Small intestine (tissue), 7 donors: Measurements from ENCODE around the gene PSMD11. TPM values are rescaled to one million over a fixed set of nuclear protein-coding genes. Genes with fewer than 3 reads are reported as not detected.

Experiments used
- DNase-seq, 2 donors: peaks; one replicate each; pipeline versions ENCODE4 v3.0.0 to v3.0.0-alpha.2; 2013
- FAIRE-seq: peaks from 2 replicates; lab custom pipeline; 2012; peaks lifted over from hg19 to GRCh38; lab: Jason Lieb, UNC
- H3K27ac ChIP-seq, 3 donors: one replicate each; pipeline ENCODE4 v1.5.1; 2013; ENCODE audit warnings: low read length in 2 of 3, mild to moderate bottlenecking in 2 of 3, control low read depth in 1 of 3, inconsistent platforms in 1 of 3, low read depth in 1 of 3, moderate library complexity in 1 of 3
- H3K27me3 ChIP-seq, 3 donors: one replicate each; pipeline ENCODE4 v1.6.1; 2013; ENCODE audit warnings: low read length in 3 of 3, inconsistent platforms in 1 of 3; ENCODE audit not compliant: control insufficient read depth in 3 of 3, insufficient read depth in 3 of 3
- H3K36me3 ChIP-seq, 3 donors: one replicate each; pipeline ENCODE4 v1.6.1; 2013; ENCODE audit warnings: low read length in 3 of 3, inconsistent platforms in 1 of 3, low read depth in 1 of 3, mild to moderate bottlenecking in 1 of 3, moderate library complexity in 1 of 3; ENCODE audit not compliant: control insufficient read depth in 3 of 3, insufficient read depth in 2 of 3
- H3K4me1 ChIP-seq, 3 donors: one replicate each; pipeline ENCODE4 v1.6.1; 2013; ENCODE audit warnings: low read length in 2 of 3, inconsistent platforms in 1 of 3, low read depth in 1 of 3, mild to moderate bottlenecking in 1 of 3, moderate library complexity in 1 of 3; ENCODE audit not compliant: control insufficient read depth in 3 of 3, insufficient read depth in 2 of 3
- H3K4me3 ChIP-seq, 3 donors: one replicate each; pipeline ENCODE4 v1.5.1; 2013; ENCODE audit warnings: low read length in 3 of 3, control low read depth in 1 of 3, inconsistent platforms in 1 of 3, low read depth in 1 of 3, mild to moderate bottlenecking in 1 of 3, moderate library complexity in 1 of 3
- H3K9me3 ChIP-seq, 2 donors: one replicate each; pipeline ENCODE4 v1.6.1; 2013; ENCODE audit warnings: low read depth in 1 of 2, low read length in 1 of 2; ENCODE audit not compliant: control insufficient read depth in 2 of 2, insufficient read depth in 1 of 2
- WGBS, 3 donors: extraction: QIAGEN DNeasy Blood & Tissue Kit; methylation state at CpG; one replicate each; pipeline ENCODE4 v1.1.7; 2013; 5-methylcytosine and 5-hydroxymethylcytosine counted together
- polyA plus RNA-seq, 4 donors: library from polyadenylated mRNA; stranded (reverse) in 3 of 4; unstranded in 1 of 4; fragments of 200-250 nt in 3 of 4; fragments of 120-200 nt in 1 of 4; gene quantifications; one replicate each; pipeline versions ENCODE4 v1.2.1 to v1.2.3, GENCODE V29; 2013
- donor health status: healthy with polysubstance abuse.
- donor health status: control.
- donor health status: control.
- donor health status: Bipolar disorder and iron deficiency.
- donor health status: healthy.

The PSMD11 gene
- polyA plus RNA-seq, 4 donors: 39.4 to 50.2 (median 44.0) TPM

DNA sequence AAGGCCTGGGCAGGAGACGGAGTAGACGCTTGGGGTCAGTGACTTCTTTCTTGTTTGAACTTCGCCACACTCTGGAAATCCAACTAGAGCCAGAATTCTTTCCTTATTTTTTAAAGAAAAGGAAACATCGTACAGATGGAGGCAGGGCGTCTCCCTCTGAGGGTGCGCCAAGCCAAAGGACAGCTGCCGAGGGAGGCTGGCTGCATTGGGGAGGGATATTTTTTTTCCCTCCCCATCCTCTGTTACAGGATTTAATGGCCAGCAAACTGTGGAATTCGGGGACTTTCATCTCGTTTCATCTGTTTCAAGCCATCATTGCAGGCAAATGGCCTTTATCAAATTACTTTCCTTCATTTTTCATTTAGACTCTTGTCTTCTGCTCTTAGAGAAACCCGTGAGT is 58.4 kb downstream of the PSMD11 start:
- Histone ChIP-seq H3K4me1 (no peaks in the 10 kb centered on the region), H3K27ac (peak overlapping the region in 2 of 3 donors; percentile 68 to 86), H3K4me3 (no peak overlapping the region), H3K27me3 (no peaks in the 10 kb centered on the region), H3K36me3 (peaks cover 0 to 42% (median 0%) of the 10 kb centered on the region in 3 donors), H3K9me3 (no peaks in the 10 kb centered on the region)
- FAIRE-seq: no peak
- WGBS, 3 donors: 80 to 95% (median 93%) methylated on average over 10 of the region's 10 CpGs
- no peak for DNase-seq

DNA sequence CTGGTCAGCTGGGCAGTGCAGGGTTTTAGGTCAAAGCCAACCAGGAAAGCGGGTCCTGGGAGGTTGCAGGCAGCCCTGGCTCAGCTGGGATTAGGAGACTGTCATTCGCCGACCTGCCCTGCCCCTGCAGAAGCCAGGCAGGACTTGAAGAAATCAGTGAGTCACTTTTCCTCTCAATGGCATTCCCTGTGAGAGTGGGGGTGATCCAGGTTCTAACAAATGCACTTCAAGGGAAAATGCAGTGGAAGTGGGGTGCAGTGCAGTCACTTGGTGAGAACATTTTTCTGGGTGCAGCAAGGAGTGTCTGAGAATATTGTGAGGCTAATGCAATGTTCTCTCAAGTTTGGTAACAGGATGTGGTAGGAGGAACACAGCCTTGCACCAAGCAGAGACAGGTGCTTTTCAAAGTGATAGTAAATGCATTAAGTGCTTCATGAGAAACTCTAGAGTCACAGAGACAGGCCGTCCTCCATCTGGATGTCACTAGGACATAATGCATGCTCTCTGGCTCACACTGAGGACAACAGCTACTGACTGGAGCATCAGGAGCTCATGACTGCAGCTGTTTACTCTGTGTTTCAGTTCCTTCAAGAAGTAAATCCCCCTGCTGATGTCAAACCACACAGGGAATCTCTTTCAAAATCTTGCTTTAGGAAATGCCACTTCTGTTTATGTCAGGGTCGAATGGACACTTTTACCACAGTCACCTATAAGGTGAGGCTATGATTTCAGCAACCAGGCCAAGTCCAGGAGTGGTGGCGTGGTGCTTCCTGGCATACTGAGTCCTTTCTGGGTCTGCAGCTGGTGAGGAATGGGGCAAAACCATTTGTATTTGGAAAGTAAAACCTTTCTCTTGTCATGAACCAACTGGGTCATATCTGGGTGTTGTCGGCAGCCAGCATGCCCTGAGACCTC is 59.2 kb downstream of the PSMD11 start:
- Histone ChIP-seq H3K27me3 (no peaks in the 10 kb centered on the region), H3K4me3 (no peak overlapping the region), H3K4me1 (no peaks in the 10 kb centered on the region), H3K9me3 (no peaks in the 10 kb centered on the region), H3K27ac (peak overlapping the region; percentile 12 to 86 (median 81)), H3K36me3 (peaks cover 0 to 35% (median 0%) of the 10 kb centered on the region in 3 donors)
- FAIRE-seq (no peak), DNase-seq (peak in 1 of 2 donors; percentile 63)
- WGBS, 3 donors: 64 to 80% (median 65%) methylated on average over 7 of the region's 7 CpGs

DNA sequence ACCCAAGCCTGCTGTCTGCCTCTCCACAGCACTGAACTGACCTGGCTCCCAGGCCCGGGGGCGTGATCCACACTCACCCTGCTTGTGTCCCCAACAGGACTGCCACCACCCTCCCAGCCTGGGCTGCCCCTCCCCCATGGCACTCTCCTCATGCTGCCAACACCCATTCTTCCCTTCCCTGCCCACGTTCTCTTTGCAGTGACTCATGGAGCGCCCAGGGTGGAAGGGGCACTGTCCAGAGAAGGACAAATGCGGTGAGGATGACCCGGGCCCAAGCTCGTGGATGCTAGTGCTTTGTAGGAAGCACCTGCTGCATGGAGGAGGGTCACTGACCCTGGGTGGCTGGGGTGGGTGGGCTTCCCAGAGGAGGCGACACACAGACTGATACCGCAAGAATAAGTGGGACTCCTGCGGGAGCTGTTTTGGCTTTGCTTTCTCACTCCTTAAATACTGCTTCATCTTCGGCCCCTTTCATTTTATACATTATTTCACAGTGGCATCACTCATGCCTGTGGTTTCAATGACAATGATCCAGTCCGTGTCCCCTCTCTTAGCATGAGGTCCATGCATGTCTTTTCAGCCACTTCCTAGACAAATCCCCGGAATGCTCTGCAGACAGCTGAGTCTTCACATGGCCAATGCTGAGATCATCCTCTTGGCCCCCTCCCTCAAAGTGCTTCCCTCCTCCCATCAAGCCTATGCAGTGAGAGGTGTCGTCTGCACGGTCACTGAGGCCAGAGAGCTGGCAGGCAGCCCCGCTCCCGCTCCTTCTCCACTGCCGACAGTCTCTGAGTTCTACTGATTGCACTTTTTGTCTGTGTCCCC is 60.1 kb downstream of the PSMD11 start:
- H3K9me3 ChIP-seq: no peaks in the 10 kb centered on the region
- peaks cover 0 to 35% (median 0%) of the 10 kb centered on the region in 3 donors for H3K36me3 ChIP-seq
- no peaks in the 10 kb centered on the region for H3K27me3 ChIP-seq
- no peak for FAIRE-seq
- H3K27ac ChIP-seq: peak overlapping the region; percentile 12 to 86 (median 81)
- WGBS, 3 donors: 78 to 88% (median 88%) methylated on average over 17 to 18 of the region's 18 CpGs
- H3K4me3 ChIP-seq: no peak overlapping the region
- DNase-seq: no peak
- no peaks in the 10 kb centered on the region for H3K4me1 ChIP-seq

DNA sequence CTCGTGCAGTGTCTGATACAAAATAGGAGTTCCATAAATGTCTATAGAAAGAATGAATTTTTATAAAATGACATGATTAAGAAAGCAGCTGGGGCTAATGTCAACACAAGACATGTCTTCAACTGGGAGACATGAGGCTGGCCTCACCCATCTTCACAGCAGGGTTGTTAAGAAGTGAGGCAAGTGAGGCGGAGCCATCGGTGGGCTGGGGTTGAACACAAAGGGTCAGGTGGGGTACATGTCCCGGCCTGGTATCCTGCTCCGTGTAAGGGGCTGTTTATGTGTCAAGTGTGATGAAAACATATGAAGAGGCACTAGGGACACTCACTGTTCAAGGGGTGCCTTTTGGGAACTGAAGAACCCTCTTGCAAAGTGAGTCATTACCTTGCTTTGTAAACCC is 64.6 kb downstream of the PSMD11 start:
- H3K9me3 ChIP-seq: no peaks in the 10 kb centered on the region
- H3K4me1 ChIP-seq: no peaks in the 10 kb centered on the region
- peaks cover 0 to 17% (median 0%) of the 10 kb centered on the region in 3 donors for H3K36me3 ChIP-seq
- H3K4me3 ChIP-seq: no peak overlapping the region
- FAIRE-seq (no peak), DNase-seq (no peak)
- no peak overlapping the region for H3K27ac ChIP-seq
- no peaks in the 10 kb centered on the region for H3K27me3 ChIP-seq
- 89 to 97% (median 96%) methylated on average over 5 of the region's 5 CpGs for WGBS, 3 donors

DNA sequence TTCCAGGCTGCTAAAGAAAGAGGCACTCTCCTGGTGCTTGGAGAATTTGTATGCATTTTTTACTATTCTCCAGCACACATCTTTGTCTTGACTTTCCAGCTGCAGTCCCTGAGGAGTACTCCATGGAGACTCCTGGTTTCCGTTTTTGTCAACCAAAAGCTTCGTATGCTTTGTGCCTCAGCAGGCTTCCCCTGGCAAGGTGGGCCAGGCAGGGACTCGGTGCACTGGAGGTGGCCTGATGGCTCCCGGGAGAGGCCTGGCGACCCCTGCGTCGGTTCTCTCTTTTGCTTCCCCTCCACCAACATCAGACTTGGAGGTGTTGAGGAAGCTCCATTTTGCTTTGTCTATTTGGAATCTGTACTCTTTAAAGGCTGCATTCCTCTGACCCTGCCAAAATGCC is 66.2 kb downstream of the PSMD11 start:
- no peak overlapping the region for H3K4me3 ChIP-seq
- H3K36me3 ChIP-seq: peaks cover 0 to 4% (median 0%) of the 10 kb centered on the region in 3 donors
- no peaks in the 10 kb centered on the region for H3K27me3 ChIP-seq
- WGBS, 3 donors: 90 to 96% (median 94%) methylated on average over 7 of the region's 7 CpGs
- DNase-seq (no peak), FAIRE-seq (no peak)
- no peaks in the 10 kb centered on the region for H3K9me3 ChIP-seq
- H3K4me1 ChIP-seq: no peaks in the 10 kb centered on the region
- no peak overlapping the region for H3K27ac ChIP-seq

DNA sequence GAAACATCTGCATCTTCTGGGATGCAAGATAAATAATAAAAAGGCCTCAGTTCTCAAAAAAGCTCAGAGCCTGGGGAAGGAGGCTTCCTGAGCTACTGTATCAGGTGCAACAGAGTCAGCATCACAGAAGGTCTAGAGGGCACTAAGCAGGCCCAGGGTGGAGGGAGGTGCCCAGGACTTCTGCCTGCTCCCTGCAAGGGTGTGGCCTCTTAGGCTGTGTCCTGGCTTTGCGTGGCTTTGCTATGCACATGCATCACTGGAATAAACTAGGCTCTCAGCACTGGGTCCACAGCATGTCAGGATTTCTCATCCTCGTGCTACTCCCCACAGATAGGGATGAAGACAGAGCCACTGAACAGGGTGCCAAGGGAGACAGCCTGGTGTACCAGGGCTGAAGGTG is 68.0 kb downstream of the PSMD11 start:
- Histone ChIP-seq H3K9me3 (no peaks in the 10 kb centered on the region), H3K4me1 (no peaks in the 10 kb centered on the region), H3K4me3 (no peak overlapping the region), H3K27ac (no peak overlapping the region), H3K27me3 (no peaks in the 10 kb centered on the region), H3K36me3 (peaks cover 0 to 4% (median 0%) of the 10 kb centered on the region in 3 donors)
- FAIRE-seq (no peak), DNase-seq (no peak)
- WGBS, 3 donors: 90 to 97% (median 93%) methylated on average over 2 of the region's 2 CpGs

DNA sequence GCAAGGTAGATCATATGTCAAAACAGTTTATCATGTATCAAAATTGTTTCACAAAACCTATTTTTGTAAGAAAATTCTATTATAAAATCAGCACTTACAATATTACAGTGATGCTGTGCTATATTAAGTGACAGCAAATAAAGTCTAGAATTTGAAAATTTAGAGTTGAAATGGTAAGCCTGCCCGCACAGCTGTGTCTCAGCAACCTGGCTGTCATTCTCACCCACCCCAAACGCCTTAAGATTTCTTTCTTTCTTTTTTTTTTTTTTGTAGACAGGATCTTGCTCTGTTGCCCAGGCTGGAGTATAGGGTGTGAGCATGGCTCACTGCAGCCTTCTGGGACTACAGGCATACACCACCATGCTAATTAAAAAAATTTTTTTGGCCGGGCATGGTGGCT is 69.3 kb downstream of the PSMD11 start:
- Histone ChIP-seq H3K4me1 (no peaks in the 10 kb centered on the region), H3K27ac (no peak overlapping the region), H3K27me3 (no peaks in the 10 kb centered on the region), H3K4me3 (no peak overlapping the region), H3K36me3 (peaks cover 0 to 7% (median 0%) of the 10 kb centered on the region in 3 donors), H3K9me3 (no peaks in the 10 kb centered on the region)
- WGBS, 3 donors: 87 to 96% (median 95%) methylated on average over 3 of the region's 3 CpGs
- FAIRE-seq (no peak), DNase-seq (no peak)

DNA sequence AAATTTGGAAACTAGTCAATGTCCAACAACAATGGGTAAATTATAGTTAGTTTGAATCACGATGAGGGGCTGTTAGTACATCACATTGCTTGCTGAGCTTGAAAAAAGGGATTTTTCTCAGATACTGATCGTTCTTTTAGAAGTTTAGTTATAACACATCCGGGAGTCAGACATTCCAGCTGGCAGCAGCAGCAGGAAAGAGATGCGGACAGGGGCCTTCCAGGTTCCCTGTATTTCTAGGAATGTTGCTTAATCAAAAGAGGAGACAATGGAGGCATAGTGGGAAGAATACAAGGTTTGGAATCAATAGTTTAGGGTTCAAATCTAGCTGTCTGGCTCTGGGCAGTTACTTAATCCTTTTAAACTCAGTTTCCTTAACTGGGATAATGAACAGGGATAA is 70.3 kb downstream of the PSMD11 start:
- H3K36me3 ChIP-seq: peaks cover 0 to 7% (median 0%) of the 10 kb centered on the region in 3 donors
- H3K9me3 ChIP-seq: no peaks in the 10 kb centered on the region
- no peak overlapping the region for H3K27ac ChIP-seq
- no peak for FAIRE-seq
- DNase-seq: no peak
- WGBS, 3 donors: 89 to 95% (median 91%) methylated on average over 4 of the region's 4 CpGs
- H3K27me3 ChIP-seq: no peaks in the 10 kb centered on the region
- peaks cover 0 to 4% (median 2%) of the 10 kb centered on the region in 3 donors for H3K4me1 ChIP-seq
- no peak overlapping the region for H3K4me3 ChIP-seq
